Omental fat pad (tissue), 4 donors: ENCODE measurements around the gene PDZRN3. TPM values are rescaled to one million over a fixed set of nuclear protein-coding genes. Genes with fewer than 3 reads are reported as not detected.
"Not testable (repeated sequence)": the region's sequence is repeated elsewhere in the genome, so short reads cannot be mapped to it uniquely, and the experiment has no call there.

Source experiments
- ATAC-seq: fragments of 150-250 bp; one replicate; pipeline ENCODE4 v1.9.1; 2016; ENCODE audit warnings: mild to moderate bottlenecking, moderate library complexity; ENCODE audit not compliant: low FRiP score
- DNase-seq: peaks from one replicate; pipeline ENCODE4 v3.0.0-alpha.2; 2019; ENCODE audit warnings: low spot score
- total RNA-seq, 4 donors: library from RNA; depleted of rRNA; stranded (reverse); fragments of >200 nt; gene quantifications; one replicate each; pipeline ENCODE4 v1.1.0, GENCODE V29; 2016
- TF ChIP-seq, protein P1 (sequence below), 3 donors: fragments of 450-650 bp; IDR thresholded peaks; one replicate each; pipeline ENCODE4 v1.5.1; 2016 to 2017; ENCODE audit warnings: antibody characterized with exemption in 3 of 3, mild to moderate bottlenecking in 3 of 3, moderate library complexity in 2 of 3

Gene PDZRN3
- total RNA-seq, 4 donors from 2014 or later = 22.8 to 47.4 (median 37.5) TPM

DNA sequence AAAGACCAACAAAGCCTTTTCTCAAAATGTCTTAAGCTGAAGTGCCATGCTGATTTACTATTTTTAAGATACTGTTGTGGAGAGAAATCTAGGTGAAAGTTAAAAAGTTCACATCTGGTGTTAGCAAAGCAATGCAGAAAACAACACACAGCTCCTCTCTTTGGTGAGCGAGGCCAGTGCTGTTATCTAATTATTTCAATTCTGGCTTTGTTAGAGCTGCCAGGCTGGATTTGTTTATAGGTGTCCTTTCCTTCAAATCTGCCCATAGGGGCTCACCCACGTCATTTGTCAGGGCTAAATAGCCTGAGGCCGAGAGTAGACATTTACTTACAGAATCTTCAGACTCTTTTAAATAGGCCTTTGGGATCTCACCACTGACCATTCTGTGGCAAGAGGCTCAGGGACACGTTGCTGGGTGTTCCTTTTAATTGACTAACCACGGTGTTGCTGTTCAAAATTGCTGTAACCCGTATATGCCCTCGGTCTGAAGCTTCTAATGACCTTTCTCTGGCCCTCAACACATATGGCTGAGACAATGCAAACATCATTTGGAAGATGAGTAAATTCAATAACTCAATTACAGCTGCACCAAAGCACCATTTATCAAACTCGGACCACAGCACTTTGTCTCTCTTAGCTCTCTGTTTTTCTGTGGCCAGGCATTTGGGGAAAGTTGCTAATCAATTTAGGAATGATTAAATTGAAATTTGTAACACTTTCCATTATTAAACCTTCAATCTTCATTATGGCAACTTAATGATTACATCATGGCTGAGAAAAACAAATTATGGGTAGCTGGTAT, 152.6 kb downstream of the PDZRN3 start:
- DNase-seq (no peak), ATAC-seq (no peak)
- TF ChIP-seq, protein P1, sequence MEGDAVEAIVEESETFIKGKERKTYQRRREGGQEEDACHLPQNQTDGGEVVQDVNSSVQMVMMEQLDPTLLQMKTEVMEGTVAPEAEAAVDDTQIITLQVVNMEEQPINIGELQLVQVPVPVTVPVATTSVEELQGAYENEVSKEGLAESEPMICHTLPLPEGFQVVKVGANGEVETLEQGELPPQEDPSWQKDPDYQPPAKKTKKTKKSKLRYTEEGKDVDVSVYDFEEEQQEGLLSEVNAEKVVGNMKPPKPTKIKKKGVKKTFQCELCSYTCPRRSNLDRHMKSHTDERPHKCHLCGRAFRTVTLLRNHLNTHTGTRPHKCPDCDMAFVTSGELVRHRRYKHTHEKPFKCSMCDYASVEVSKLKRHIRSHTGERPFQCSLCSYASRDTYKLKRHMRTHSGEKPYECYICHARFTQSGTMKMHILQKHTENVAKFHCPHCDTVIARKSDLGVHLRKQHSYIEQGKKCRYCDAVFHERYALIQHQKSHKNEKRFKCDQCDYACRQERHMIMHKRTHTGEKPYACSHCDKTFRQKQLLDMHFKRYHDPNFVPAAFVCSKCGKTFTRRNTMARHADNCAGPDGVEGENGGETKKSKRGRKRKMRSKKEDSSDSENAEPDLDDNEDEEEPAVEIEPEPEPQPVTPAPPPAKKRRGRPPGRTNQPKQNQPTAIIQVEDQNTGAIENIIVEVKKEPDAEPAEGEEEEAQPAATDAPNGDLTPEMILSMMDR (IDR thresholded peaks at IDR 0.05) = no peak

DNA sequence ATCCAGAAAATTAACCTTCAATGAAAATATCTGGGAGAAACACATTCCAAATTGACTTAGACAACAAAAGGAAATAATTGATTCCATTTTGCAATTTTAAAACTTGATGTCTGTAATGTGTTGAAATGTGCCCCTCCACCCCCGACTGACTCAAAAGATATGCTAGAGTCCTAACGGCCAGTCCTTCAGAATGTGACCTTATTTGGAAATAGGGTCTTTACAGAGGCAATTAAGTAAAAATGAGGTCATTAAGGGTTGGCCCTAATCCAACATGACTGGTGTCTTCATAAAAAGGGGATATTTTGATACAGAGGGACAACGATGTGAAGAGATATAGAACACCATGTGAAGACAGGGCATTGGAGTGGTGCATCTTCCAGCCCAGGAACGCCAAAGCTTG, 153.9 kb downstream of the PDZRN3 start:
- DNase-seq = no peak
- ATAC-seq = no peak
- TF ChIP-seq, protein P1 (IDR thresholded peaks at IDR 0.05) = no peak

DNA sequence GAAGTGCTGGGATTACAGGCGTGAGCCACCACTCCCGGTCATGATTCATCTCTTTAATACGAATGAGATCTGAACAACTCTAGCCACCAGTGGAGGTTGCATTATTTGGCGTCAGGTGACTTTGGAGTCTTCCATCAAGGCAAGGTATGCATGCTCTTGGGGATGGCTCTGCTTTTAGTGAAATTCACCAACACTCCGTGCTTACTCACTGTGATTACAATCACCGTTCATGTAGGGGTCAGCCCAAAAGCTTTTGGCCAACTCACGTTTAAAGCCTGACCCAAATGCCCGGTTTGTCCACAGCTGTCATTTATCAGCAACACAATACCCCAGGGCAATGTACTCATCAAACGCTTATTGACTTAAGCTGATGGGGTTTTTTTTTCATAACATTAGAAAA, 155.4 kb downstream of the PDZRN3 start:
- TF ChIP-seq, protein P1 (IDR thresholded peaks at IDR 0.05) = no peak
- no peak for DNase-seq
- ATAC-seq = no peak

DNA sequence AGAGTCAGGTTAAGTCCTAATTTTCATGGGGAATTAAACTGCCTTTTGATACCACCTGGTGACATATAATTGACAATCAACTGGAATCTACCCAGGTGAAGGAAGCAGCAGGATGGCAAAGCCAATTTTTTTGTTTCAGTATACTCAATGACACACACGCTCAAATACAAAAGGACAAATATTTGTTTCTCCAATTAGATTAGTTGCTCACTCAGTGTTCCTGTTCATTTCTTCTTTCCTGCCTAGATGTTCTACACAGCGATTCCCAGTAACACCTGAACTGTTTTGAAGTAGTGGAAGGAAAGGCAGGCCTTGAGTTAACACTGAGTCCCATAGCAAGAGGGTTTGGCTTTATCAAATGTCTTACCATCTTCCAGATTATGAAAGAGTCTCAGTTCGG, 157.5 kb downstream of the PDZRN3 start:
- TF ChIP-seq, protein P1 (IDR thresholded peaks at IDR 0.05) = no peak
- DNase-seq = no peak
- no peak for ATAC-seq

DNA sequence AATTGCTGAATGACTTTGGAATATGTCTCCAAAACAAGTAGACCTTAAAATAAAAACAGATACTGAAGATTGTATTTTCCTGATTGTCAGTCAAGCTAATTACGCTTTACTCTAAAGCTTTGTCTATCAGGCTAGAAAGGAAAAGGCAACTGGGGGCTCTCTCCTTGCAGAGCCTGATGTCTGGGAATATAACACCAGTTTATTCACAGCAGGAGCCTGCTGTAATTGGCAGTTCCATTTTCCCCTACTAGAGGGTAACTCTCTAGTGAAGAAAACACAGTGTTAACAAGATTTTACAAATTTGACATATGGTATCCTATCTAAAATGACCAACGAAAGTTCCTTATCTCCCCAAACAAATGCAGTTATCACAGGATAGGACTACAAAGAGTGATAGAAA, 158.8 kb downstream of the PDZRN3 start:
- no peak for ATAC-seq
- TF ChIP-seq, protein P1 (IDR thresholded peaks at IDR 0.05) = no peak
- no peak for DNase-seq

DNA sequence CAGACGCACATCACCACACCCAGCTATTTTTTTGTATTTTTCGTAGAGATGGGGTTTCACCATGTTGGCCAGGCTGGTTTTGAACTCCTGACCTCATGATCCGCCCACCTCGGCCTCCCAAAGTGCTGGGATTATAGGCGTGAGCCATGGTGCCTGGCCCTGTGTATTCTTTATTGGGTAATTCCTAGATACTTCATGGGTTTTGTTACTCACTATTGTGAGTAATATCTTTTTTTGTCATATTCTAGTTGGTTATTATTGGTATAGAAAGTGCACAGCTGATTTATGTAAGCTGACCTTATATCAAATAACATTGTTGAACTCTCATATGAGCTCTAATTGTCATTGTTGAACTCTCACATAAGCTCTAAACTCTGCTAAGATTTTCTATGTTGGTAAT, 160.6 kb downstream of the PDZRN3 start:
- not testable (repeated sequence) for DNase-seq, ATAC-seq

DNA sequence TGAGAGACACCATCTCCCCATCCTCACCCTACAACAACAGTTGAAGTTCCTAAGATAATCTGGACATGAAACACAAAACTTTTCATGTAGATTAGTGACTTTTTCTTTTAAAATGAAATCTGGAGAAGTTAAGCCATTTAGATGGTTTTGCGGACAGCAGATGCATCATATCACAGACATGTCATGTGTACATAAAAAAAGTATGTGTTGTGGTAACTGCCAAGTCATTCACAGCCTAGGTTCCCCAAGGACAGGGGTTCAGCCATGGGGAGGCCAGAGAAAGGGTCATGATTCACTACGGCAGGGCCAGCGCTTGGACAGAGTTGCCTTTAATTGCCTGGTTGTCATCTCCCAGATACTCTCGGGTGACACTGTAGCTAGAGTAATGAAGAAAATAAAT, 163.2 kb downstream of the PDZRN3 start:
- ATAC-seq (no peak), DNase-seq (no peak)
- TF ChIP-seq, protein P1 (IDR thresholded peaks at IDR 0.05) = no peak
